ENCODE results near the gene PUS10.

PUS10 gene

GRCh38 chr2:60976256-60976850, 41.7 kb downstream of the PUS10 start:
- no peak overlapping the region for H3K27ac ChIP-seq
- TF ChIP-seq CTCF (conservative IDR thresholded peaks at IDR 0.05; ENCODE audit: low read depth, low read length), result no peak
- no peaks in the 10 kb centered on the region for H3K36me3 ChIP-seq (ENCODE audit: insufficient read depth)
- no peaks in the 10 kb centered on the region for H3K79me2 ChIP-seq (ENCODE audit: insufficient read depth, low read depth)
- H3K27me3 ChIP-seq (ENCODE audit: insufficient read depth, low read depth), result no peaks in the 10 kb centered on the region
- H3K4me2 ChIP-seq, result no peak overlapping the region
- peaks cover 33% of the 10 kb centered on the region for H3K4me1 ChIP-seq (ENCODE audit: low read depth, poor library complexity, severe bottlenecking)
- H4K20me1 ChIP-seq (ENCODE audit: insufficient read depth), result no peaks in the 10 kb centered on the region
- H3K4me3 ChIP-seq (IDR thresholded peaks at IDR 0.05; ENCODE audit: insufficient read depth, low read depth, low read length), result no peak overlapping the region
- no peak overlapping the region for H2AFZ ChIP-seq (ENCODE audit: low read depth)
- no peak overlapping the region for H3K9ac ChIP-seq

- no peak overlapping the region for H3K27ac ChIP-seq
- no peak overlapping the region for H3K4me2 ChIP-seq
- H3K4me3 ChIP-seq (IDR thresholded peaks at IDR 0.05; ENCODE audit: insufficient read depth, low read depth, low read length), result no peak overlapping the region
- no peak overlapping the region for H3K9ac ChIP-seq
- H3K36me3 ChIP-seq (ENCODE audit: insufficient read depth), result no peaks in the 10 kb centered on the region
- H2AFZ ChIP-seq (ENCODE audit: low read depth), result no peak overlapping the region
- no peak for TF ChIP-seq CTCF (conservative IDR thresholded peaks at IDR 0.05; ENCODE audit: low read depth, low read length)
- no peaks in the 10 kb centered on the region for H4K20me1 ChIP-seq (ENCODE audit: insufficient read depth)
- no peaks in the 10 kb centered on the region for H3K79me2 ChIP-seq (ENCODE audit: insufficient read depth, low read depth)
- H3K27me3 ChIP-seq (ENCODE audit: insufficient read depth, low read depth), result no peaks in the 10 kb centered on the region
- peaks cover 16% of the 10 kb centered on the region for H3K4me1 ChIP-seq (ENCODE audit: low read depth, poor library complexity, severe bottlenecking)
Observed at GRCh38 chr2:60974652-60975051, 43.4 kb downstream of the PUS10 start.

GRCh38 chr2:60973705-60974104, 44.4 kb downstream of the PUS10 start:
- Histone ChIP-seq H4K20me1 (ENCODE audit: insufficient read depth) (no peaks in the 10 kb centered on the region), H3K4me3 (IDR thresholded peaks at IDR 0.05; ENCODE audit: insufficient read depth, low read depth, low read length) (no peak overlapping the region), H3K36me3 (ENCODE audit: insufficient read depth) (no peaks in the 10 kb centered on the region), H2AFZ (ENCODE audit: low read depth) (no peak overlapping the region), H3K79me2 (ENCODE audit: insufficient read depth, low read depth) (no peaks in the 10 kb centered on the region), H3K9ac (no peak overlapping the region), H3K4me2 (no peak overlapping the region), H3K27me3 (ENCODE audit: insufficient read depth, low read depth) (no peaks in the 10 kb centered on the region), H3K27ac (no peak overlapping the region), H3K4me1 (ENCODE audit: low read depth, poor library complexity, severe bottlenecking) (peaks cover 12% of the 10 kb centered on the region)
- no peak for TF ChIP-seq CTCF (conservative IDR thresholded peaks at IDR 0.05; ENCODE audit: low read depth, low read length)

- Histone ChIP-seq H4K20me1 (ENCODE audit: insufficient read depth) (no peaks in the 10 kb centered on the region), H3K27ac (no peak overlapping the region), H3K27me3 (ENCODE audit: insufficient read depth, low read depth) (no peaks in the 10 kb centered on the region), H3K79me2 (ENCODE audit: insufficient read depth, low read depth) (no peaks in the 10 kb centered on the region), H3K36me3 (ENCODE audit: insufficient read depth) (no peaks in the 10 kb centered on the region), H2AFZ (ENCODE audit: low read depth) (no peak overlapping the region), H3K4me3 (IDR thresholded peaks at IDR 0.05; ENCODE audit: insufficient read depth, low read depth, low read length) (no peak overlapping the region), H3K9ac (no peak overlapping the region), H3K4me1 (ENCODE audit: low read depth, poor library complexity, severe bottlenecking) (peaks cover 12% of the 10 kb centered on the region), H3K4me2 (no peak overlapping the region)
- no peak for TF ChIP-seq CTCF (conservative IDR thresholded peaks at IDR 0.05; ENCODE audit: low read depth, low read length)
Observed at GRCh38 chr2:60972889-60973656, 45.0 kb downstream of the PUS10 start.

All from KMS-11 (cell line).